VCaP (cell line): ENCODE measurements around the gene PARVG.

Source experiments
- H3K27ac ChIP-seq: fragments of 450-650 bp; 2 replicates; pipeline ENCODE4 v1.5.1; 2017
- CTCF ChIP-seq: fragments of 450-650 bp; conservative IDR thresholded peaks from 2 replicates; pipeline ENCODE4 v1.5.1; 2017; ENCODE audit warnings: mild to moderate bottlenecking, moderate library complexity

The PARVG gene

GRCh38 chr22:44197271-44197670, 16.5 kb downstream of the PARVG start:
- TF ChIP-seq CTCF = no peak
- H3K27ac ChIP-seq = no peak overlapping the region

GRCh38 chr22:44199164-44199563, 18.4 kb downstream of the PARVG start:
- no peak overlapping the region for H3K27ac ChIP-seq
- no peak for TF ChIP-seq CTCF

GRCh38 chr22:44199866-44200265, 19.1 kb downstream of the PARVG start:
- no peak for TF ChIP-seq CTCF
- H3K27ac ChIP-seq = no peak overlapping the region

- TF ChIP-seq CTCF = no peak
- no peak overlapping the region for H3K27ac ChIP-seq
Measured at GRCh38 chr22:44200451-44200850, 19.7 kb downstream of the PARVG start.

- TF ChIP-seq CTCF = no peak
- H3K27ac ChIP-seq = no peak overlapping the region
Measured at GRCh38 chr22:44200855-44201550, 20.3 kb downstream of the PARVG start.

- TF ChIP-seq CTCF = no peak
- H3K27ac ChIP-seq = no peak overlapping the region
Measured at GRCh38 chr22:44201665-44202064, 20.9 kb downstream of the PARVG start.

GRCh38 chr22:44202261-44202789, 21.6 kb downstream of the PARVG start:
- TF ChIP-seq CTCF = no peak
- no peak overlapping the region for H3K27ac ChIP-seq
